Colonic mucosa (tissue), 4 donors: Measurements from ENCODE around the gene PDE1C. TPM values are rescaled to one million over a fixed set of nuclear protein-coding genes. Genes with fewer than 3 reads are reported as not detected.

ENCODE experiments used
- DNase-seq: peaks from one replicate; pipeline ENCODE4 v3.0.0-alpha.2; 2020
- H3K27ac ChIP-seq: fragments of 200-600 bp; one replicate; pipeline ENCODE4 v1.8.0; 2021
- H3K27me3 ChIP-seq: fragments of 200-600 bp; one replicate; pipeline ENCODE4 v1.8.0; 2021
- H3K36me3 ChIP-seq: fragments of 200-600 bp; one replicate; pipeline ENCODE4 v1.8.0; 2021
- H3K4me1 ChIP-seq: fragments of 200-600 bp; one replicate; pipeline ENCODE4 v1.8.0; 2021; ENCODE audit warnings: mild to moderate bottlenecking
- H3K4me3 ChIP-seq: fragments of 200-600 bp; one replicate; pipeline ENCODE4 v1.8.0; 2021
- H3K9ac ChIP-seq, 2 donors: one replicate each; pipeline ENCODE4 v1.7.0; 2013; ENCODE audit warnings: control low read depth in 2 of 2, low read depth in 2 of 2, low read length in 2 of 2
- H3K9me3 ChIP-seq: fragments of 200-600 bp; one replicate; pipeline ENCODE4 v1.8.0; 2021
- CTCF ChIP-seq: fragments of 200-600 bp; IDR thresholded peaks from one replicate; pipeline ENCODE4 v1.8.0; 2022; ENCODE audit warnings: antibody characterized with exemption, mild to moderate bottlenecking
- intact Hi-C: fragments of 100-400 bp; cut with DNase I; formaldehyde crosslinking; loops from one replicate; pipeline ENCODE4 v1.14.1; 2022
- total RNA-seq, 2 donors: library from RNA; stranded (reverse); fragmentation: NEBNext Ultra II Directional in 1 of 2; extraction: Animal tissue kit (Norgen Biotek cat#: 25700) in 1 of 2; gene quantifications; one replicate each; pipeline ENCODE4 v1.2.1, GENCODE V29; 2021
- donor health status: healthy.
- donor health status: DM: no; HTN: no; CAD: no.
- donor health status: DM: no; HTN: no; CAD: no.

Gene PDE1C
- total RNA-seq, 2 donors from 2014 or later: 1.2 to 2.7 TPM

- Histone ChIP-seq H3K36me3 (no peaks in the 10 kb centered on the region), H3K27ac (no peak overlapping the region), H3K4me1 (no peaks in the 10 kb centered on the region), H3K27me3 (no peaks in the 10 kb centered on the region), H3K4me3 (no peak overlapping the region), H3K9ac (no peak overlapping the region), H3K9me3 (no peaks in the 10 kb centered on the region)
- no peak for DNase-seq
- TF ChIP-seq CTCF: no peak
- intact Hi-C loops: no loop called here
These were observed 143.1 kb downstream of the PDE1C start for GRCh38 chr7:31926991-31927584.

GRCh38 chr7:31925753-31926454 is 144.3 kb downstream of the PDE1C start:
- no peak for TF ChIP-seq CTCF
- no peak for DNase-seq
- intact Hi-C loops: no loop called here
- Histone ChIP-seq H3K27ac (no peak overlapping the region), H3K27me3 (no peaks in the 10 kb centered on the region), H3K9me3 (no peaks in the 10 kb centered on the region), H3K9ac (no peak overlapping the region), H3K4me1 (no peaks in the 10 kb centered on the region), H3K36me3 (no peaks in the 10 kb centered on the region), H3K4me3 (no peak overlapping the region)

- no peak overlapping the region for H3K4me3 ChIP-seq
- TF ChIP-seq CTCF: no peak
- no peaks in the 10 kb centered on the region for H3K36me3 ChIP-seq
- DNase-seq: no peak
- no peak overlapping the region for H3K9ac ChIP-seq
- intact Hi-C loops: no loop called here
- H3K4me1 ChIP-seq: no peaks in the 10 kb centered on the region
- H3K27ac ChIP-seq: no peak overlapping the region
- H3K27me3 ChIP-seq: no peaks in the 10 kb centered on the region
- no peaks in the 10 kb centered on the region for H3K9me3 ChIP-seq
These were observed 146.0 kb downstream of the PDE1C start for GRCh38 chr7:31924251-31924650.

GRCh38 chr7:31922848-31923247 is 147.4 kb downstream of the PDE1C start:
- H3K36me3 ChIP-seq: no peaks in the 10 kb centered on the region
- intact Hi-C loops: no loop called here
- H3K9me3 ChIP-seq: no peaks in the 10 kb centered on the region
- no peak for TF ChIP-seq CTCF
- H3K4me1 ChIP-seq: no peaks in the 10 kb centered on the region
- DNase-seq: no peak
- H3K27me3 ChIP-seq: no peaks in the 10 kb centered on the region
- no peak overlapping the region for H3K9ac ChIP-seq
- H3K4me3 ChIP-seq: no peak overlapping the region
- H3K27ac ChIP-seq: no peak overlapping the region

- no peak for TF ChIP-seq CTCF
- Histone ChIP-seq H3K4me3 (no peak overlapping the region), H3K9ac (no peak overlapping the region), H3K27me3 (no peaks in the 10 kb centered on the region), H3K4me1 (no peaks in the 10 kb centered on the region), H3K27ac (no peak overlapping the region), H3K9me3 (no peaks in the 10 kb centered on the region), H3K36me3 (no peaks in the 10 kb centered on the region)
- intact Hi-C loops: no loop called here
- no peak for DNase-seq
These were observed 149.2 kb downstream of the PDE1C start for GRCh38 chr7:31921047-31921446.
